ENCODE data around the gene VILL. TPM values are rescaled to one million over a fixed set of nuclear protein-coding genes. Genes with fewer than 3 reads are reported as not detected.
A peak's percentile ranks its signal among the peaks of the same experiment; 100 is the strongest.

The VILL gene
- total RNA-seq, 1 experiment from 2014 or later: 2.9 TPM

DNA sequence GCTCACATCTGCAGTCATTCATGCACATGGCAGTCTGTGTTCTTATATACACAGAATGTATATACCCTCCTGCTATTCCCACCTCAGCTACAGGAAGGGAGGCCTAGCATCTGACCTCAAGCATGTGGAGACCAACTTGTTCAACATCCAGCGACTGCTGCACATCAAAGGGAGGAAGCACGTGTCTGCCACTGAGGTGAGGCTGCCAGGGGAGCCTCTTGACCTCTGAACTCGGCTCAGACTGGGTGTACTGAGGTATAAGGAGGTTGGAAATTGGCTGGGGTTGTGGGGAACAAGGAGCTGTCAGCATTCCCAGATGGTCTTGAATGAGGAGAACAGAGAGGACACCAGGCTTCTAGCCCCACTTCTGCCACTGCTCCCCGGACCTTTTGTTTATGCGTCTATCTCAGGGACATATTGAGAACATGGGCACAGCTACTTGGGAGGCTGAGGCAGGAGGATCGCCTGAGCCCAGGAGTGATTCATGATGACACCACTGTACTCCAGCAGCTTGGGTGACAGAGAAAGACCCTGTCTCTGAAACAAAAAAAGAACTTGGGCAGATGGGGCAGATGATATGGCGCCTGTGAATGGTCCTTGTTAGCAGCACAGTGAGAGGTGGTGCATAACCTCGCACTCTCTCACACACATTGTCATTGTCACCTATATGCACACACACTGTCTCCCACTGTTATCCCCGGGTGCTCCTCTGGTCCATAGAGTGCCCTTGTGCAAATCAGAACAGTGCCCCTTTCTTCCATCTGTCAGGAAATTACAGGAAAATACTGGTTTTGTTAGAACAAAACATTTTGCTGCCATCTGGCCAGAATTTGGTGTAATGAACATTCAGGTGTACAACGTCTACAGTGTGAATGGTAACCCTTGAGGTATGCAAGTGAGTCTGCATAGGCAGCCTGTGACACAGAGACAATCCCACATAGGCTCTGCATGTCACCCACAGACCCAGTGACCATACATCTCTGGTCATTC is 5.4 kb downstream of the VILL start:
- no peak for DNase-seq (ENCODE audit: low spot score)
- intact Hi-C loops (cut with micrococcal nuclease; ENCODE audit: unreplicated experiment): no loop called here

DNA sequence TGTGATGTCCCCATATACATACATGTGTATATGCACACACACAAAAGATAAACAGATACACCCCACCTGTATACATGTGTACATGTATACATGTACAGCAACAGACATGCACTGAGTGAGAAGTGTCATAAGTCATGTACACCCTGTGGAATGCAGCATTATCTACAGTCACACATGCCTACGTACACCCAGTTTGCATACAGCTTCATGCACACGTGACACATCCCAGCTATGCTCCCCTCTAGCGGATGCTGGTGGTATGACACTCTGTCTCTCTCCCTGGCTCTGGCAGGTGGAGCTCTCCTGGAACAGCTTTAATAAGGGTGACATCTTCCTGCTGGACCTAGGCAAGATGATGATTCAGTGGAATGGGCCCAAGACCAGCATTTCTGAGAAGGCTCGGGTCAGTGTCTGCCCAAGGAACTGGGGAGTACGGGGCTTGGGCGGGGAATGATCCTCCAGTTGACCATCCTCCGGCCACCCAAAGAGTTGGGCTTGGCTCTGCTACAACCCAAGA is 6.3 kb downstream of the VILL start:
- peak; percentile 73 for DNase-seq (ENCODE audit: low spot score)
- Histone ChIP-seq H3K27me3 (replicated peaks; ENCODE audit: insufficient read depth, low read depth, low read length, poor library complexity) (no peaks in the 10 kb centered on the region), H3K4me1 (ENCODE audit: insufficient read depth, low read length, poor library complexity, severe bottlenecking) (peaks cover 5% of the 10 kb centered on the region), H3K36me3 (ENCODE audit: insufficient read depth, low read length, poor library complexity, severe bottlenecking) (no peaks in the 10 kb centered on the region), H3K9me3 (ENCODE audit: low read depth, low read length, poor library complexity, severe bottlenecking) (no peaks in the 10 kb centered on the region), H3K27ac (ENCODE audit: low read depth, low read length, poor library complexity, severe bottlenecking) (no peak overlapping the region), H3K4me3 (ENCODE audit: low read depth, low read length, poor library complexity, severe bottlenecking) (no peak overlapping the region)
- ChIA-PET CTCF (interaction anchor here (0.6 to 1.1 kb wide), 5 partner anchors 15 to 335 kb away, joined by 3 to 8 read pairs (median 5); no protein-coding TSS in a partner anchor), POLR2A (ENCODE audit: low non-redundant PET) (no interaction called here)
- no TSS peak for BruUV-seq (replicated peaks)
- TF ChIP-seq, protein P1, sequence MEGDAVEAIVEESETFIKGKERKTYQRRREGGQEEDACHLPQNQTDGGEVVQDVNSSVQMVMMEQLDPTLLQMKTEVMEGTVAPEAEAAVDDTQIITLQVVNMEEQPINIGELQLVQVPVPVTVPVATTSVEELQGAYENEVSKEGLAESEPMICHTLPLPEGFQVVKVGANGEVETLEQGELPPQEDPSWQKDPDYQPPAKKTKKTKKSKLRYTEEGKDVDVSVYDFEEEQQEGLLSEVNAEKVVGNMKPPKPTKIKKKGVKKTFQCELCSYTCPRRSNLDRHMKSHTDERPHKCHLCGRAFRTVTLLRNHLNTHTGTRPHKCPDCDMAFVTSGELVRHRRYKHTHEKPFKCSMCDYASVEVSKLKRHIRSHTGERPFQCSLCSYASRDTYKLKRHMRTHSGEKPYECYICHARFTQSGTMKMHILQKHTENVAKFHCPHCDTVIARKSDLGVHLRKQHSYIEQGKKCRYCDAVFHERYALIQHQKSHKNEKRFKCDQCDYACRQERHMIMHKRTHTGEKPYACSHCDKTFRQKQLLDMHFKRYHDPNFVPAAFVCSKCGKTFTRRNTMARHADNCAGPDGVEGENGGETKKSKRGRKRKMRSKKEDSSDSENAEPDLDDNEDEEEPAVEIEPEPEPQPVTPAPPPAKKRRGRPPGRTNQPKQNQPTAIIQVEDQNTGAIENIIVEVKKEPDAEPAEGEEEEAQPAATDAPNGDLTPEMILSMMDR (conservative IDR thresholded peaks at IDR 0.05; ENCODE audit: low read depth, low read length): peak; percentile 70
- no peak for TF ChIP-seq EZH2 (IDR thresholded peaks at IDR 0.05; ENCODE audit: borderline replicate concordance, low read depth, low read length, poor library complexity, severe bottlenecking)
- intact Hi-C loops (cut with micrococcal nuclease; ENCODE audit: unreplicated experiment): no loop called here

More for the DNA sequence above, 5.4 kb downstream of the VILL start:
- Histone ChIP-seq H3K4me1 (ENCODE audit: insufficient read depth, low read length, poor library complexity, severe bottlenecking) (peaks cover 5% of the 10 kb centered on the region), H3K36me3 (ENCODE audit: insufficient read depth, low read length, poor library complexity, severe bottlenecking) (no peaks in the 10 kb centered on the region), H3K27me3 (replicated peaks; ENCODE audit: insufficient read depth, low read depth, low read length, poor library complexity) (no peaks in the 10 kb centered on the region), H3K4me3 (ENCODE audit: low read depth, low read length, poor library complexity, severe bottlenecking) (no peak overlapping the region), H3K27ac (ENCODE audit: low read depth, low read length, poor library complexity, severe bottlenecking) (no peak overlapping the region), H3K9me3 (ENCODE audit: low read depth, low read length, poor library complexity, severe bottlenecking) (no peaks in the 10 kb centered on the region)
- no TSS peak for BruUV-seq (replicated peaks)
- CTCF ChIA-PET: interaction anchor here (0.6 to 1.1 kb wide), 4 partner anchors 16 to 336 kb away, joined by 3 to 8 read pairs (median 5); no protein-coding TSS in a partner anchor
- no peak for TF ChIP-seq EZH2 (IDR thresholded peaks at IDR 0.05; ENCODE audit: borderline replicate concordance, low read depth, low read length, poor library complexity, severe bottlenecking)
- TF ChIP-seq, protein P1 (conservative IDR thresholded peaks at IDR 0.05; ENCODE audit: low read depth, low read length): no peak
- POLR2A ChIA-PET (ENCODE audit: low non-redundant PET): no interaction called here

DNA sequence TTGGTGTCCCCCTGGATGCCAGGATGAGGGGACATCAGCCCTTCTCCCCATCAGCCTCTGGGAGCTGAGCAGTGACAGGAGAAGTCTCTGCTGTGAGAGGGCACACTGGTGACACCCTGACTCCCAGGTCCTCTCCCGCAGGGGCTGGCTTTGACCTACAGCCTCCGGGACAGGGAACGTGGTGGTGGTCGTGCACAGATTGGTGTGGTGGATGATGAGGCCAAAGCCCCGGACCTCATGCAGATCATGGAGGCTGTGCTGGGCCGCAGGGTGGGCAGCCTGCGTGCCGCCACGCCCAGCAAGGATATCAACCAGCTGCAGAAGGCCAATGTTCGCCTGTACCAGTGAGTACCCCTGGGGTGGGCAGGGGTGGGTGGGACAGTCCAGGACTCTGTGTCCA is 6.8 kb downstream of the VILL start:
- Histone ChIP-seq H3K36me3 (ENCODE audit: insufficient read depth, low read length, poor library complexity, severe bottlenecking) (no peaks in the 10 kb centered on the region), H3K27ac (ENCODE audit: low read depth, low read length, poor library complexity, severe bottlenecking) (no peak overlapping the region), H3K4me1 (ENCODE audit: insufficient read depth, low read length, poor library complexity, severe bottlenecking) (peaks cover 5% of the 10 kb centered on the region), H3K4me3 (ENCODE audit: low read depth, low read length, poor library complexity, severe bottlenecking) (no peak overlapping the region), H3K9me3 (ENCODE audit: low read depth, low read length, poor library complexity, severe bottlenecking) (no peaks in the 10 kb centered on the region), H3K27me3 (replicated peaks; ENCODE audit: insufficient read depth, low read depth, low read length, poor library complexity) (no peaks in the 10 kb centered on the region)
- CTCF ChIA-PET: interaction anchor here (0.7 to 1.1 kb wide), 3 partner anchors 41 to 233 kb away, joined by 3 to 8 read pairs (median 5); no protein-coding TSS in a partner anchor
- DNase-seq (ENCODE audit: low spot score): no peak
- TF ChIP-seq, protein P1 (conservative IDR thresholded peaks at IDR 0.05; ENCODE audit: low read depth, low read length): no peak
- TF ChIP-seq EZH2 (IDR thresholded peaks at IDR 0.05; ENCODE audit: borderline replicate concordance, low read depth, low read length, poor library complexity, severe bottlenecking): no peak
- POLR2A ChIA-PET (ENCODE audit: low non-redundant PET): no interaction called here
- BruUV-seq (replicated peaks): no TSS peak
- intact Hi-C loops (cut with micrococcal nuclease; ENCODE audit: unreplicated experiment): no loop called here
